ENCODE results near the gene RBMS3.
"Not testable (repeated sequence)": the region's sequence is repeated elsewhere in the genome, so short reads cannot be mapped to it uniquely, and the experiment has no call there.

RBMS3 gene

DNA sequence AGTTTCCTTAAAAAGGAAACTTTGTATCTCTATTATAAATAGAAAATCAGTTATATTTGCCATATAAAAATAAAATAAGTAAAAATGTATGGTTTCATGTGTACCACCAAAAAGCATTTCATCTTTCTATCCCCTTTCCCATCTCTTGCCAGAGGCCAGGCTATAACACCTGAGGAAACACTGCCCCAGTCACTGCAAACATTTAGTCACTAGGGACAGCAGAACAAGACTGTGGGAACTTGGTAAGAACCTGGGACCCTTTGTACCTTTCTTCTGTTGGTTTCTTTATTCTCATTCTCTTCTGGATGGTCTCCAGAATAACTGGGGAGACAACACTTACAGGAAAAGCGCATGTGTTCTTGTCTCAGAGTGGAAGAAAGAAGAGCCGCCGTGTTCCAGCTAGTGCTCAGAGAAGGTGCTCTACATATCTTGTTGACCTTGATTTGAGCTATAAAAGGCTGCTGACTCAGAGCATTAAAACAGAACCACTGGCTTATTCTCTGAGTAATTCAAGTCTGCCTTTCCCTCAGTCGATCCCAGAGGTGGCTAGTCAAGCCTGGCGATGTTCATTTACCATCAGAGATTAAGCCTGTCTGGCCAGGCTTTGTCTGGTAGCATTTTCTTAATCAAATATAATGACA is 361.6 kb downstream of the RBMS3 start:
- peak; percentile 41 for DNase-seq

DNA sequence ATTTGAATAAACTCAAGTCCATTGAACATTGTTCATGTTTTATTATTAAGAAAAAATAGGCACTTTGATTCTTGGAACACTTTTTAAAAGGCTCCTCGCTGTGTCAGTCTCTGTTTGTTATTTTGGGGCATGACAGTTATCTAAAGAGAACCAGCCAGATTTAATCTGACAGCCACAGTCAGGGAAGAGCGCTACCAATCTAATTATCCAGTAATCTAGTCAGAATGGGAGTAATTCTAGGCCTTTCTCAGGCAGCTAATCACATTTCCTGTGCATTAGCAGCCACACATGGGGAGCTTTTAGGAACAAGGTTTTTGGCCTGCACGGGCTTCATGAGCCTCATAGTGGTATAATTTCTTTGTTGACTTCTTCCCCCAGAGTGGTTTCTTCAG is 362.2 kb downstream of the RBMS3 start:
- no peak for DNase-seq

DNA sequence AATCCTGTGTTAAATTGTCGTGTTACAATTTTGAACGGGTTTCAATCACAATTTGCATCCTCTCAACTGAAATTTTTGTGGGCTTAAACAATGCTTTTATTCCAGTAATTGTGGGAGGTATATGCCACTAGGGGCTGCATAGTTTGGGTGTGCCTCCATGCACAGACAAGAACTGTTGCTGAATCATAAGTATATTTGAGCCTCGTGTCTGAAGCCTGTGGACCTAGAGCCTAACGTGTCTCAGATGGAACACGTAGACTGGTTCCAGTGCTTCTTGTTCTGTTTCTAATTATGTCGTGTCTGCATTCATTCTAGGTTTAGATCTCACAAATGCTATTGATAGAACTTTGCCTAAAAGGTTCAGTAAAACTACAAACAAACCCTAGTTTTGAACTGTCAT is 363.4 kb downstream of the RBMS3 start:
- DNase-seq, result no peak

DNA sequence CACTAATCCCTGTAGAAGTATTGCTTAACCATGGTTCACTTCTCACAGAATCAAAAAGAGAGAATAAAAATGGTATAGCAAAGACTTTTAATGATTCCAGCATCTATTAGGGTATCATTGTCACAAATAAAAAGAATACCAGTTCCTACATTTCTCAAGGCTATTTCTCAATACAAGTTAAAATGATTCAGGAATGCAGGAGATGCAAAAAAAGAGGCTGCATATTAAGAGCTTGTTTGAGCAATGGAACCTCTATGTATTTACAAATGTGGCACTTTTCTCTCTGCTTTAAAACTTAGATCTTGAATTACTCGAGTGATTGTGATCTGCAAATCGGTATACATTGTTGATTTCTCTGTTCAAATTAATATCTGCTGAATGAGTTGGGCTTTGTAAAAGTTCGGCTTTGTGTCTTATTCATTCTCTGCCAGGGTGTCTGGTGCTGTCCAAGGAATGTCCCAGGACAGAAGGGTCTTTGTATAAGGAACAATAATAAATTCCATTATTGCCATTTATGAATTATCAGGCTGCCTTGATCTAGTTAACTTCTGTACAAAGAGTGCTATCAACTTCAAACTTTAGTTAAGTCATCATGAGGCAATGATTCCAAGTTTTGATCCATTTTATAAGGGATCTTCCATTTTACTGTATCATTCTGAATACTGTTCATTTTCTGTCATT is 364.2 kb downstream of the RBMS3 start:
- DNase-seq, result no peak

DNA sequence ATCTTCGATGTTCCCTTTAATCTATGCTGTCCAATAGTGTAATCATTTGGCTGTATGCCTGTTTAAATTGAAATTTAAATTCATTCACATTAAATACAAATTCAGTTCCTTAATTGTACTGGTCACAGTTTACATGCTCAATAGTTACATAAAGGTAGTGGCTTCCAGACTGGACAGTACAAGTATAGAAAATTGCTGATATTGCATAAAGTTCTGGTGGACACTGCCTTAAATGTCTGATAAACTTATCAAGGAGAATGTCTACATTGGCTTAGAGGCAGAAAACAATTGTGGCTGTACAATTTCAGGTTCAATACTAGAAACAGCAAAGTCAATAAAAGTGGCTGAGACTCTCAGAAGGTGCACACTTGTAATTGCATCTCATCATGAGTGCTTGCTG is 365.2 kb downstream of the RBMS3 start:
- DNase-seq, result no peak

DNA sequence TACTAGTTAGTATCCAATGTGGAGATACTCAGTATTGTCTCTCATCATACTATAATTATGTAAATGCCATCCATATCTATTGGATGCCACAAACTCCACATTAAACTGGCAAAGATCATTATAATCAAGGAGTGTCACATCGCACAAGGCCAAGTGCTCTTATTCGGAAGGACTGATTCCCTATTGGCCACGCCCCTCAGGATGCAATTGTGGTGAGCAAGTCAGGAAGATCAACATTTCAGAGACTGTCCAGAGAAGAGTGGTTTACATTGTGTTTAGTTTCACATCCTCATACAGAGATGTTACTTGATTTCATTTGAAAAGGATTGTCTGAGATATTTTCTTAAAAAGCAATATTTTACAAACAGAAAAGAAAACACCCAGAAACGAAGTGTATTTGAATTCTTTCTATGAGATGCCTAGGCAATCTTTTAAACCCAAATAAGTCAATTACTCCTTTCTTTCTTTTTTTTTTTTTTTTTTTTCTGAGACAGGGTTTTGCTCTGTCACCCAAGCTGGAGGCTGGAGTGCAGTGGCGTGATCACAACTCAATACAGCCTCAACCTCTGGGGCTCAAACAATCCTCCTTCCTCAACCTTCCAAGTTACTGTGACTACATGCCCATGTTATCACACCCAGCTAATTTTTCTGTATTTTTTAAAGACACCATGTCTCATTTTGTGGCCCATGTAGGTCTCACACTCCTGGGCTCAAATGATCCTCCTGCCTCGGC is 369.1 kb downstream of the RBMS3 start:
- peak; percentile 13 for DNase-seq

DNA sequence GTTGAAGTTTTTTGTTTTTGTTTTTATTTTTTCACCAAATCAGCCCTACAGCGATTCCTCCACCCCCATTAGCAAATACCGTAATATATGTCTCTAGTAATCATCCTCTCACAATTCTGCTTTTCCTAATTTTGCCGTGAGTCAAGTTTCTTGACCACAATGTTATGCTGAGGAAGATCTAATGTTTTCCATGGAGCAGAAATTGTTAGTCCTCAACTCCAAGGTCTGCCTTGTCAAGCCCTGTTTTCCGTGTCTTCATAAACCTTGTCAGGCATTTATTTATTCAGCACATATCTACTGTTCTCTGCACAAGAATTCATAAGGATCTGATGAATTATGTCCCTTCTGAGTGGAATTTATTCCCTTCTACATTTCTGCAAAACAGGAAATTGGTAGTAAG is 372.8 kb downstream of the RBMS3 start:
- DNase-seq, result no peak

DNA sequence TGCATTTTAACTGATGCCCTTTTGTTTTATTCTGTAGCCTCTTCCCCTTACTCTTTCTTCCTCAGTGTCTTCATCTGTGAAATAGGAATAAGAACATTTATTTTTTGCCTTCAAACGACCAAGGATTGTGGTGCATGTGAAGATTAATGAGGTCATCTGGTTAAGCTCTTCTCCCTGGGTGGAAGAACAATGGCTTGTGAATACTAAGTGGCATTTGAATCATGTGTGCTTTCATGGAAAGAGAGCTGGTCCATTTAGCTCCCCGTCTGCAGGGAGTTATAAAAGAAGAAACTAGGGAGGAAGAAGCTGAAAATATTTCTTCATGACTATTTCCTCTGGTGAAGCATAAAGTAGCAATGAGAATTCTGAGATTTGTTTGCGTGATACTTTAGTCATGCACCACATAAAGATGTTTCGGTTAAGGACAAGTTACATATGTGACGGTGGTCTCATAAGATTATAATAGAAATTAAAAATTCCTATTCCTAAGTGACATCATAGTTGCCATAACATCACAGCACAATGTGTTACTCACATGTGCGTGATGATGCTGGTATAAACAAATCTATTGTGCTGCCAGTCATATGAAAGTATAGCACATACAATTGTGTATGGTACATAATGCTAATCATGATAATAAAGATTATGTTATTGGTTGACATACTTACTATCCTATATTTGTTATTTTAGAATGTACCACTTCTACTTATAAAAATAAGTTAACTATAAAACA is 374.3 kb downstream of the RBMS3 start:
- no peak for DNase-seq

DNA sequence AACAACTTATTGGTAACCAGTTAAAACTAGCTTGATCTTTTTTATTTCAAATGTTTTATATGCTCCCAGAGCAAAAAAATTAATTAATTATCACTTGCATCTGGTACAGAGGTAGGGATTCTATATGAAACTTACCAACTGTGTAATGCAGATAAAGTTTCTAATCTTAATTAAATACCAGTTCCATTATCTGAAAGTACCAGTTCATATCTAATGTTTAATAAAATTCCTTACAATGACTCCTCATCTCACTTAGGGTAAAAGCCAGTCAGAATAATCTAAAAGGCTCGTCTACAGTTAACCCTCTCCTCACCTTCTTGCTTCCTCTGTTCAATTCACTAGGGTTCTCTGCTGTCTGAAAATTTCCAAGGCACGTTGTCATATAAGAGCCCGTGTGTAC is 384.8 kb downstream of the RBMS3 start:
- DNase-seq, result no peak

DNA sequence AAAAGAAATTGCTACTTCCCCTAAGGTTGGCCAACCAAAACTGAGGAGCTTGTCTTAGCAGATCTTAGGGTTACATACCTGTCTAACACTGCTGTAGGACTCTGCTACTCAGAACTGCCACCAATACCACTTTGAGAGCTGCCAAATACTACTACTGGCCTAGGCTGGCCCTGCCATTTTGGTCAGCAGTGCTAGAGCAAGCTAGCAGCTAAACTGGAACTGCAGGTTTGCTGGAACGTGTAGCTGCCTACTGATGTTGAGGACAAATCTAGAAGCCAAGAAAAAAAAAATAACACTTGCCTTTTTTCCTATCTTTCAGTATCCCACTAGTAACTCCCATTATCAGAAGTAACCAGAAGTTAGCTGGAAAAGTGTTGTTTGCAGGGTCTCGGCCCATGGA is 387.4 kb downstream of the RBMS3 start:
- no peak for DNase-seq

DNA sequence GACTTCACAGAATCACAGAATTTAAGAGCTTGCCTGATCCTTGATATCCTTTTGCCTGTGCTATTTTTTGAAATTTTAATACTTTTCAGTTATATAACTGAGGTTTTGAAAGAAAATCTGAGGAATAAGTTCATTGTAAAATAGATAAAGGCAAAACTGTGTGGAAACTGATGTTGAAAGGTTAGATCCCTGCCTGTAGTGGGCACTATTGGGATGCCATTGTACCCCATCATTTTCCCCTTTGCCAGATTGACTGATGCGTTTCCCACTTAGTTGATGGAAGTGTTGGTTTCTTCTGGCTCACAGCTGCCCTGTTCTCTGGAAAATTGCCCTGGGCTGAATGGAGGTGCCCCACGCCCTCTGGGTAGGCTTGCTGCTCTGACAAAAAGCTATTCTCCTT is 387.9 kb downstream of the RBMS3 start:
- DNase-seq, result no peak

DNA sequence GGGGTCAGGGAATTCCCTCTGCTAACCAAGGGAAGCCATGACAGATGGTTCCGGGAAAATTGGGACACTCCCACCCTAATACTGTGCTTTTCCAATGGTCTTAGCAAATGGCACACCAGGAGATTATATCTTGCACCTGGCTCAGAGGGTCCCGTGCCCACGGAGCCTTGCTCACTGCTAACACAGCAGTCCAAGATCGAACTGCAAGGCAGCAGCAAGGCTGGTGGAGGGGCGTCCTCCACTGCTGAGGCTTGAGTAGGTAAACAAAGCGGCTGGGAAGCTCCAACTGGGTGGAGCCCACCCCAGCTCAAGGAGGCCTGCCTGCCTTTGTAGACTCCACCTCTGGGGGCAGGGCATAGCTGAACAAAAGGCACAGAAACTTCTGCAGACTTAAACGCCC is 389.6 kb downstream of the RBMS3 start:
- DNase-seq, result not testable (repeated sequence)

DNA sequence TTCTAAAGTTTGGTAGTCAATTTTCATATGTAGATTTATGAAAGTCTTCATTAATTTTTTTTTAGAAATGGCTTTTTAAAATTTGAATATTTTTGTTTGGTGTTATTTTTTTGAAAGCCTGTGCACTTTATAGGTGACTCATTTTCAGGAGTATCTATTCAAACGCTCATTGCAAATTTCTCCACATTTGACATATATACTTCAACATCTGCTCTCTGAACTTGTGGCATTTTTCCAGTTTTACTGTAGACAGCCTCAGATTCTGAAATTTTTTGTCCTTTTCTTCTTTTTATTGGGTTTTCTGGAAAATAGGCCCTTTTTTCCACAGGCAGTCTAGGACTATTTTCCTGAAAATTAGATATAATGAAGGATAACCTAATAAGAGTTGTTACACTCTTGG is 396.6 kb downstream of the RBMS3 start:
- DNase-seq, result no peak

DNA sequence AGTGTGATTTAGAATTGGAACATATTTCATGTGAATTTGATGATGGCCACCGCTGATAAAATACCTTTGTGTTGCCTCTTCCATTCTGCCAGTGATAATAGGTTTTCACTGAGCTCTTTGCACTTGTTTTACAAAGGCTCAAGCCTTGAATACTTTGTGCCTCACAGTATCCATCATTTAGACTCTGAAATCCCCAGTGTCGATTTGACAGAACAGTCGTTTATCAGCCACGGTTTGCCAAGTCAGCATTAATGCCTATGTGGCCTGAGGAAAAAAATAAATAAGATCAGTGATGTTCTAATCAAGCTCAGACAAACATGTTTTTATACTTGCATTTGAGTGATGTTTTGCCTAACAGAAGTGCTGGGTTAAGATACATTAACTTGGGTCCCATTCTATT is 399.1 kb downstream of the RBMS3 start:
- DNase-seq, result no peak

DNA sequence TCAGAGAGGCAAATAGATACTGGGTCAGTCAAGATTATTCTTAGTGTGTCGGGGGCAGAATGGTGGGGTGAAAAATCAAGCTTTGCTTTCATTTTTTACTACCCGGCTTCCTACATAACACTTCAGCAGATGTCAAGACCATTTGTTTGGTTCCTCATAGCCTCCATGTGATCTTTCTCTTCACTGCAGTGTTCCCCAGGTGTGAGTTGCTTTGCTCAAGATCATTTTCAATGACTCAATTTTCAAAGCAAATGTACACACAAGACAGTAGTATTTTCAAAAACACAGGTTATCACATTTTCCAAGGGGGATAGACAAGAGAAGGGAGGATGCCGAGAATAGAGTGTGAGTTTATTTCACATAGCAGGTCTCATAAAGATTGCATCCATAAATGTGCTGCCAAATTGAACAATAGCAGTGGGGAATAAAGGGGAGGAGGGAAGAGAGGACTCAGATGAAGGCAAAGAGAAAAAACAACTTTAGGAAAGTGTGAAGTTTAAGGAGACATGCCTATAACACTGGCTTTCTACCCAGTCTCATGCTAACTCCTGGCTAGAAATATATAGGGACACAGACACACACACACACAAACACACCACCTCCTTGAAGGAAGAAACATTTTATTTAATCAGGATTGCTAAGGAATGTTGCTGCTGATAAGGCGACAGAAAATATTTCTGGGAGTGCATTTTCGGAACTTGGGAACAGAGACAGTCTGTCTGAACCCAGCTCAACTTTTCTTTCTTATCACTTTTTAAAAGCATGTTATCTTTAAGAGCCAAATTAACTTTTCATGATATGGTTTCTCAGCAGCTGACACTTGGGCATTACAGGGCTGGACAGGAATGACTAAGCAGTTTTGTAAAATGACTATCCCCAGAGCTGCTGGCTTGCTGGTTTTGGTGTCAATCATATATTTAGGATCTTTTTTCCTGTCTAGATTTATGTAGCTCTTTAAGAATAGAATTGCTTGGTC is 402.4 kb downstream of the RBMS3 start:
- DNase-seq, result peak; percentile 59

DNA sequence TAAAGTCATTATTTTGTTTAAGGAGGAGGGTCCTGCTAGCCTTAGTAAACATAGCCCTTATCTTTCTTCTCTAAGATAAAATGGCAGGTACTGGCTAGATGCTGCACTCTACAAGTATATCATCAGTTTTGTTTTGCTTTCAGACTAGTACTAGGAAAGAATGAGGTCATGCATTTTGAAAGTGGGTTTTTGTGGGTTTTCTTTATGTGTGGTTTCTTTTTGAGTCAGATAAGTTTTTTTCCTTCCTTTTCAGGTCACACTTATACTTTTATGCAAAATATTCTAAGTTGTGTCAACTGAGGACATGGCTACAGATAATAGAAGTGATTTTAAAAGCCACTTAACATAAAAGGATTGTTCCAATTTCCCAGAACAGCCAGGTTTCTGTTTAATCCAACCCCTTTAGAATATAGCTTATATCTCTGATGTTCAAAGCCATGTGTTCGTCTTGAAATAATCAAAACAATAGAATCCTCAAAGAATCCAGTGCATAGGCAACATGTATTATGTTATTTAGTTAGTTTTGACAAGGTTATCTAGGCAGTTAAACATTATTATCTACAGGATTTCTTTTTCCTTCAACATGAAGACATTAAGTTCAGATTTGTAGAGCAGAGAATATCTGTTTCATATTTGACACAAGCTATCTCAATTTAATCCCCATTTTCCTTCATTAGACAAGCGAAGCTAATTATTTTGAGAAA is 406.2 kb downstream of the RBMS3 start:
- DNase-seq, result peak; percentile 57

DNA sequence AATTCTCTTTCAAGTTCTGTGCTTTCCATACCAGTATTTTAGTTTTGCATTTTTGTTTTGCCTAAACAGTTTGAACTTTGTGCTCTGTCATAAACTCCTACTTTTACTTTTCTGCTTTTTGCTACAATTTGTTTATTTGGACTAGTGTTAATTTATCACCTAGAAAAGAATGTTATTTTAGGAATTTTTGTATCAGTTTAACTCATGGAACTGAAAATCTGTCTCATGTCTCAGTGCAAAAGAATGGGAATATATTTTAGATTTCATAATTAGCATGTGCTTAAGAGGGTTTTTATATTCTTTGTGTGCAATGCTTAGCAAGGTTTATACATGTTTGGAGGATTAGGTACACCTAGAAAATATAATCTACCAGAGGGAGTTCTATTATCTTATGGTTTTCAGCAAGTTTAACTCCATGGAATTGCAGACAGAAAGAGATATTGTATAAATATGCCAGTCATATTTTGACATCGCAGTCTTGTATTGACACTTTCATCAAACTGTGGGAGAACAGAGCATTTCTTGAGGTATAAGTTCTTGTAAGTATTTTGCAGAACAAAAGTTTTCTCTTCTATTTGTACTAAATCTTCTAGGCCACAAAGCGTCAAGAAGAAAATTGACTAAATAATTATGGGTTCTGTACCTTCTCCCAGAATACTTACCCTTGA is 409.9 kb downstream of the RBMS3 start:
- DNase-seq, result no peak

DNA sequence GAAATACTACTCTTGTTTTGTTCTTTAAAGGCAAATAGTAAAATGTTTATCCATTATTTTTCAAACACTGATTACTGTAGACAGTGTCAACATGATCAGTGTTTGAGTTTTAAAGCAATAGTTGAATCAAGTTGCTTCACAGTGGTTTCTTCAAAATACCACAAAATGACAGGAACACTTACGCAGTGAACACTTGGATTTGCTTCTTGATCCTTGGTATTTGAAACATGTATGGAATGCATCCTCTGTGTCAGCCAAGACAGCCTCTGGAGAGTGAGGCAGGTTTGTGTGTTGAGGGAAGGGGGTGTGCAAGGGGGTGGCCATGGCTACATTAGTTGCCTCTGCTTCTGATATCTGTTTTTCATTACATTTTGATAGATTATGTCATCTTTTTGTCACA is 413.0 kb downstream of the RBMS3 start:
- DNase-seq, result peak; percentile 94

DNA sequence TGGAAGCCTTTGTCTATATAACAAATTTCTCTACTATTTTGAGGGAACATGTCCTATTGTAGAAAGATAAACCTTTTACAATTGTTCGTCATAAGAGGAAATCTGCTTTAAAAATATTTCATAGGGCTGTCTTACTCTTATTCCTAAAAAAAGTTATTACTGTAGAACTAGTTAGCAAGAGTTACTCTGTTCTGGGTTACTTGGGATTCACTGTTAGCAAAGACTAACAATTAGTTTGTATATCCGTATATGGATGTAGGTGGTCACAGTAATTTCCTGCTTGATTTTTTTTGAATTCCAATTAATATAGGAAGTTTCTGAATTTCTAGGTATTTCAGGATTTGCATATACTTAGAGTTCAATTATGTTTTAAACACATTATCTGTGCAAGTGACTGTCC is 413.5 kb downstream of the RBMS3 start:
- DNase-seq, result no peak

DNA sequence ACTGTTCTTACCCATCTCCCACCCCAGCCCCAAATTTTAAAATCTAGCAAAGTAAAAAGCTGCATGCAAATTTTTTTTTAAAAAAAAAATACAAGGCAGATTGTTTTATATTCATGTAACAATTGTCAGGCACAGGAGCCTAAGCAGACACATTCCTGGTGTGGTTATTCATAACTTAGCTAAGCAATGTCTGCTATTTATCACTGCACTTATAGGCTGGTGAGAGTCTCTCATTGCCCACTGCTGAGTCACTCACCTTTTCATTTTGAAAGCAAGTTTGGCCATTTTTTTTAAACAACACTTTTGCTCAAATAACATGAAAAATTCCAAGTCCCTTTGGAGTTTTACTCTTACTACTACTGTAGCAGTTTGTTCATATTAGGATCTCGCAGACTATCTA is 413.9 kb downstream of the RBMS3 start:
- peak; percentile 96 for DNase-seq

DNA sequence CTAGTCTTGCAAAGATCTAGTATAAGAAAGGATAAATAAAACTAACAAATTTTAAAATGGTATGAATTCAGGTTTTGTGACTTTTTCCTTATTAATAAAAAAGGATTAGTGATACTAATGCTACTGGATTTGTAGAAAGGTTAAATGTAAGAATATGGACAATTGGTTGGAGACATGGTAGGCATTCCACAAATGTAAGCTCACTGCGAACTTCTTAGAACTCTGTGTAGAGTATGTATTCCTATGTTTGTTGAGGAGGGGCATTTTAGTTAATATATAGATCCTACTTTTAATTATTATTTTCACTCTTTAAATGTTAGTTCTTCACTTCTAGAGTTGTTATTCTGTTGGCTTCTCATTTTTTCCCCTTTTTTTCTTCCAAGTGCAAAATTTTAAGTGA is 414.3 kb downstream of the RBMS3 start:
- DNase-seq, result peak; percentile 39
